HG03378 (cell line): ENCODE measurements around the gene ZBTB46.
"Not testable (repeated sequence)": the region's sequence is repeated elsewhere in the genome, so short reads cannot be mapped to it uniquely, and the experiment has no call there.

Experiments used
- ATAC-seq: cut with Tn5 transposase; IDR thresholded peaks from one replicate; pipeline ENCODE4 v1.9.1; 2021; ENCODE audit warnings: mild to moderate bottlenecking, moderate library complexity; ENCODE audit not compliant: unreplicated experiment

ZBTB46 gene

DNA sequence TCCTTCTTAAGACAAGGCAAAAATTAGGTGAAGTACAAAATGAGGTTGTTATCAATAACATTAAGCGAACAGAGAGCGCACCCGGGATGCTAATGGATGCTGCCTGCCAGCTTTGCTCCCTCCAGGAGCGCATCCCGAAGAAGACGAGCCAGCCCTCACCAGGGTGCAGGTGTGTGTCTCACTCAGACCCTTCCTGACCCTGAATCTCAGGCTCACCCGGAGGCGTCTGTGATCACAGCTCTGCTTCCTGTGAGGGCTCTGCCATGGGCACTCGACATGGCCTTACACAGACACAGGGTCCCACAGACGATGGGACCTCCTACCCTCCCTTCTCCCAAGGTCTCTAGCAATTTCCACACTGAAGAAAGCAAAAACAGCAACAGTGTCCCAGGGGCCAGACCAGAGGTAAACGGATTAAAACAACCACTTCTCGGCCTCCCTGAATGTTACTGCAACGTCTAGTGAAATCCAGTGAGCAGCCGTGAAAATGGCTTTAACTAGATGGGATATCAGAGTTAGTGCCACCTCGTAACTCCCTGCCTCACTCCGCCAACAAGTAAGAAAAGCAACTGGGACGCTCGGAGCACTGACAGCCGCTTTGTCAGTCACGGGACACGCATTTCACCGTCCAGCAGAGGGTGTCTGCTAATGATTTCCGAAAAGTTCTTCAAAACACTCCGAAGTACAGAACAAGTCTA, 11.7 kb downstream of the ZBTB46 start:
- no peak for ATAC-seq

DNA sequence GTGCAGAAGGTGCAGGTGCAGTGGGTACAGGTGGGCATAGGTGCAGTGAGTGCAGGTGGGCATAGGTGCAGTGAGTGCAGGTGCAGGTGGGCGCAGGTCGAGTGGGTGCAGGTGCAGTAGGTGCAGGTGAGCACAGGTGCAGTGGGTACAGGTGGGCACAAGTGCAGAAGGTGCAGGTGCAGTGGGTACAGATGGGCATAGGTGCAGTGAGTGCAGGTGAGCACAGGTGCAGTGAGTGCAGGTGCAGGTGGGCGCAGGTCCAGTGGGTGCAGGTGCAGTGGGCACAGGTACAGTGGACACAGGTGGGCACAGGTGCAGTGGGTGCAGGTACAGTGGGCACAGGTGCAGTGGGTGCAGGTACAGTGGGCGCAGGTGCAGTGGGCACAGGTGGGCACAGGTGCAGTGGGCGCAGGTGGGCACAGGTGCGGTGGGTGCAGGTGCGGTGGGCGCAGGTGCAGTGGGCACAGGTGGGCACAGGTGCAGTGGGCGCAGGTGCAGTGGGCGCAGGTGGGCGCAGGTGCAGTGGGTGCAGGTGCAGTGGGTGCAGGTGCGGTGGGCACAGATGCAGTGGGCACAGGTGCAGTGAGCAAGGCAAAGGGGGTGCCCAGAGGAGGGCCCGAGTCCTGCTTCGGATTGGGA, 15.3 kb downstream of the ZBTB46 start:
- no peak for ATAC-seq

GRCh38 chr20:63814891-63815614, 16.0 kb downstream of the ZBTB46 start:
- ATAC-seq: no peak

- ATAC-seq: no peak
Observed at GRCh38 chr20:63811491-63811875, 19.6 kb downstream of the ZBTB46 start.

DNA sequence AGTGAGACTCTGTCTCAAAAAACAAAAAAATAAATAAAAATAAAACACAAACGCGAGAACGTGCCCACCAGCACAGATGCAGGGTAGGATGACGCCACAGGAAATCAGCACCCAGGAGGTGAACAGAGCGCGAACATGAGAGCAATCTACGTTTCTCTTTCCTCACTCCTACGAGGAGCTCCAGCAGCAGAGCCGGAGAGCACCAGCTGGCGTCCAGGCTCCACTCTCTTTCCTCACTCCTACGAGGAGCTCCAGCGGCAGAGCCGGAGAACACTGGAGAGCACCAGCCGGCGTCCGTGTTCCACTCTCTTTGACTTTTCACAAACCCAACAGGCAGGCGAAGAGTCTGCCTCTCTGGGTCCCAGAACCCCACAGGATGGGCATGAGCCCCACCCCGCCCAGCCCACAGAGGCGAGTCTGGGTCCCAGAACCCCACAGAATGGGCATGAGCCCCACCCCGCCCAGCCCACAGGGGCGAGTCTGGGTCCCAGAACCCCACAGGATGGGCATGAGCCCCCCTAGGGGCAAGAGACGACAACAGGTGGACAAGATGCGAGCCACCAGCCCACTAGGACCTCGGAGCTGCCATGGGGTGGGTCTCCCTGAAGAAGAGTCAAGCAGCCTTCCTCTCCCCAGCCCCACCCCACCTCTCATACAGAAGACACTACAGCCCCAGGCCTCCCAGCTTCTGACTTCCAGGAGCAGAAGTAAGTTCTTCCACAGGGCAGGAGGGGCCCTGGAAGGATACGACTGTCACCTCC, 20.2 kb downstream of the ZBTB46 start:
- ATAC-seq: no peak

- no peak for ATAC-seq
Observed at GRCh38 chr20:63809856-63810255, 21.2 kb downstream of the ZBTB46 start.

- ATAC-seq: no peak
Observed at GRCh38 chr20:63808964-63809674, 21.9 kb downstream of the ZBTB46 start.

- no peak for ATAC-seq
Observed at GRCh38 chr20:63808145-63808724, 22.8 kb downstream of the ZBTB46 start.

DNA sequence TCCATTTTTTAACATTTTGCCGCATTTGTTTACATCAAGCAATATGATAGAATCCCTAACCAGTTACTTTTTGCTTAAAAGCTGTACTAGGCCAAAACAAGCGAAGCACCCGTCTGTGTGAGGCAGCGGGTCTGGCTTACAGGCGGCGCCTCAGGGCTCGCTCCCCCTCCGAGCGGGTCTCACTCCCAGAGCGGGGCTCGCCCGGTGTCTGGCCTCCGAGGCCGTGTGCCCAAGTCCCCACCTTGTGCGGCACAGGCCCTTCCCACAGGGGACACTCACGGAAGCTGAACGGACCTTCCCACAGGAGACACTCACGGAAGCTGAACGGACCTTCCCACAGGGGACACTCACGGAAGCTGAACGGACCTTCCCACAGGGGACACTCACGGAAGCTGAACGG, 23.4 kb downstream of the ZBTB46 start:
- ATAC-seq: no peak

DNA sequence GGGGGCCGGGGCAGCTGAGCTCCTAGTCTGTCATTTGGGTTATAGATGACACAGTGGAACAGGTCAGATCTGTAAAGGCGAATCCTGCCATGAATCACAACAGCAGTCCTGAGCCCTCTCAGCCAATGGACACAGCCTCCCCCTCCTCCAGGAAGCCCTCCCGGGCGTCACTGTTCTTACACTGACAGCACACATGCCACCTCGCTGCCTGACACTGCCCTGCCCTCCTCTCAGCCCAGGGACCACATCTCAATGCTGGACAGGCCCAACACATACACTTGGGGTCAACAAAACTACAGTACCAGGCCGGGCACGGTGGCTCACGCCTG, 26.8 kb downstream of the ZBTB46 start:
- ATAC-seq: no peak

DNA sequence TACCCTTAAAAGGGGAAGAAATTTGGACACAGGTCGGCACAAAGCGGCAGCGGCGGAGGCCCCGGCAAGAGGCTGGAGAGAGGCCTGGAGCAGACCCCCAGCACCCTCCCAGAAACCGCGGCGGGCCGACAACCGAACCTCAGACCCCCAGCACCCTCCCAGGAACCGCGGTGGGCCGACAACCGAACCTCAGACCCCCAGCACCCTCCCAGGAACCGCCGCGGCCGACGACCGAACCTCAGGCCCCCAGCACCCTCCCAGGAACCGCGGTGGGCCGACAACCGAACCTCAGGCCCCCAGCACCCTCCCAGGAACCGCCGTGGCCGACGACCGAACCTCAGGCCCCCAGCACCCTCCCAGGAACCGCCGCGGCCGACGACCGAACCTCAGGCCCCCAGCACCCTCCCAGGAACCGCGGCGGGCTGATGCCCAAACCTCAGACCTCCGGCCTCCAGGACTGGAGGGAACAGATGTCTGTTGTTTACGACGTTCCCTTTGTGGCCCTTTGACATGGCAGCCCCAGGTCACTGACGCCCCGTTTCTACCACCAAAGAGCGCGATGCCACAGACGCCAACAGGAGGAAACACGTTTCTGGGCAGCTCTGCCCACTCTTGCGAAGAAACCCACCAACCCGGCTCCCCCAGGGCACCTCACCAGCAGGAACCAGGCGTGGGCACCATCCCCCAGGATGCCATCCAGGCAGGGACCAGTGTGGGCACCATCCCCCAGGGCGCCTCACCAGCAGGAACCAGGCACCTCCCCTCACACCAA, 28.4 kb downstream of the ZBTB46 start:
- no peak for ATAC-seq

- ATAC-seq: not testable (repeated sequence)
Observed at GRCh38 chr20:63801174-63801573, 29.9 kb downstream of the ZBTB46 start.

DNA sequence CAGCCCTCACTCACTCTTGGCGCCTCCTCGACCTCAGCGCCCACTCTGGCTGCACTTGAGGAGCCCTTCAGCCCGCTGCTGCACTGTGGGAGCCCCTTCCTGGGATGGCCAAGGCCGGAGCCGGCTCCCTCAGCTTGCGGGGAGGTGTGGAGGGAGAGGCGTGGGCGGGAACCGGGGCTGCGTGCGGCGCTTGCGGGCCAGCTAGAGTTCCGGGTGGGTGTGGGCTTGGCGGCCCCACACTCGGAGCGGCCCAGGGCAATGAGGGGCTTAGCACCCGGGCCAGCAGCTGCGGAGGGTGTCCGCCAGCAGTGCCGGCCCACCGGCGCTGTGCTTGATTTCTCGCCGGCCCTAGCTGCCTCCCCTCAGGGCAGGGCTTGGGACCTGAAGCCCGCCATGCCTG, 30.7 kb downstream of the ZBTB46 start:
- not testable (repeated sequence) for ATAC-seq

- ATAC-seq: not testable (repeated sequence)
Observed at GRCh38 chr20:63799127-63799526, 31.9 kb downstream of the ZBTB46 start.

DNA sequence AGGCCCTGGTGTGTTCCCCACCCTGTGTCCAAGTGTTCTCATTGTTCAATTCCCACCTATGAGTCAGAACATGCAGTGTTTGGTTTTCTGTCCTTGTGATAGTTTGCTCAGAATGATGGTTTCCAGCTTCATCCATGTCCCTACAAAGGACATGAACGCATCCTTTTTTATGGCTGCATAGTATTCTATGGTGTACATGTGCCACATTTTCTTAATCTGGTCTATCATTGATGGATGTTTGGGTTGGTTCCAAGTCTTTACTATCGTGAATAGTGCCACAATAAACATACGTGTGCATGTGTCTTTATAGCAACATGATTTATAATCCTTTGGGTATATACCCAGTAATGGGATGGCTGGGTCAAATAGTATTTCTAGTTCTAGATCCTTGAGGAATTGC, 33.9 kb downstream of the ZBTB46 start:
- not testable (repeated sequence) for ATAC-seq

DNA sequence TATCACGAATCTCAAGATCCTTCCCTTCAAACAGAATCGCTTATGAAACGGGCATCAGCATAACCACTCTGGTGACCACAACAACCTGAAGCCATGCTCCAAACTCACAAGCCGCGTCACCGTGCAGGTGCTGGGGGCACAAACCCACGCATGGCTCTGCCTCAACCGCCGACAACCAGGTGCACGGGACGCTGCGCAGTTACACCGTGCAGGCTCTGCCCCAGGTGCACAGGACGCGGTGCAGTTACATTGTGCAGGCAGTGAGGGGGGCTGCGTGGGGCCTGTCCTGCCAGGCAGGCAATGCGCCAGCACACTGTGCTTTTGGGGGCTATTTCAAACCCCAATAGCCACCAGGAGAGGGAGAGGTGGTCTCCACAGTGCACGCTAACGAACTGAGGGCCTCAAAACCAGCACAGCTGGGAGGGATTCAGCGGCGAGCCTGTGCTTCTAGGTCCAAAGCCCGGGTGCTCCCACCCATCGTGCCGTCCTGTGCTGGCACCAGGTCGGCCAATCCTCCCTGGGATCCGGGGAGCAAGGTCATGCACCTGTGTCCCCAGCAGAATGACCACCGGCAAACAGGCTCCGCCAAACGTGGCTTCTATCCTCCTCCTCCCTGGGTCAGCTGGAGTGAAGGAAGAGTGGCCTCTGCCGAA, 35.8 kb downstream of the ZBTB46 start:
- ATAC-seq: no peak

- ATAC-seq: no peak
Observed at GRCh38 chr20:63794614-63795013, 36.5 kb downstream of the ZBTB46 start.

DNA sequence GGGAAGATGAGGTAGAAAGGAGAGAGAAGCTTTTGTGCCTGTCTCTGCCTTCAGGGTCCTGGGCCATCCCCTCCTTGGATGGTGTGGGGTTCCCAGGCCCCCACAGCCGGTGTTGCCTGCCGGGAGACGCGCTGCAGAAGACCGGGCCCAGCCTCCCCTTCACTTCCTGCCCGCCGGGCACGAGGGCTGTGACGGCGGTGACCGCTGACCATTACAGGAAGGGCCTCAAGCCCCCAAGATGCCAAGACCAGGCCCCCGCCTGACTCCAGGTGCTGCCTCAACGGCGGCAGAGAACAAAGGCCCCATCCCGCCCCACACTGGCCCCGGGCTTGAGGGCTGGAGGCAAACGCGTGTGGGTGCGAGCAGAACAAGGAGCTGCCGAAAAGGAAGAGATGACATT, 38.2 kb downstream of the ZBTB46 start:
- ATAC-seq: no peak

GRCh38 chr20:63791497-63792156, 39.4 kb downstream of the ZBTB46 start:
- ATAC-seq: no peak
